Islet precursor cell (in vitro differentiated cells): Measurements from ENCODE around the gene PAQR7.

Experiments used
- DNase-seq: peaks from one replicate; pipeline ENCODE4 v3.0.0-alpha.2; 2018

PAQR7 gene

DNA sequence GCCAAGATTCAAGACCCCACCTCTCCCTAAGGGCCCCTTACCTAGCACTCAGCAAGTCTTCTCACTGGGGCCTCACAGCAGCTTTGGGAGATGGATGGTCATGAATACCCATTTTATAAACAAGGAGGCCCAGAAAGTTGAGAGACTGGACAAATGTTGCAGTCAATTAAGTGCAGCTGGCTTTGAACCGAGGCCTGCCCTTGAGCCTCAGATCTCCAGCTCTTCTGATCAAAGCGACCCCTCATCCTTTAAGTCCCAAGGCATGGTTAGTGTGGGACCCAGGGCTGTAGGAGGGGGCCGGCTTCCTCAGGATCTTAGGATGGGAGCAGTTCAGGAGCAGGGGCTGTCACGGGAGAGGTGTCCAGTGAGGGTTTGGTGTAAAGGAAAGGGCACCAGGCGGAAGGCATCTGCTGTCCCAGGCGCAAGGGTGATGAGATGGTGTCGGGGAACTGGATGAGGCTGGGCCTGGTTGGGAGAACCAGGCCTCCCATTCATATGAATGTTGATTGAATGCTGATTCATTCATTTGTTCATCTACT is 60.9 kb downstream of the PAQR7 start:
- peak; percentile 37 for DNase-seq

DNA sequence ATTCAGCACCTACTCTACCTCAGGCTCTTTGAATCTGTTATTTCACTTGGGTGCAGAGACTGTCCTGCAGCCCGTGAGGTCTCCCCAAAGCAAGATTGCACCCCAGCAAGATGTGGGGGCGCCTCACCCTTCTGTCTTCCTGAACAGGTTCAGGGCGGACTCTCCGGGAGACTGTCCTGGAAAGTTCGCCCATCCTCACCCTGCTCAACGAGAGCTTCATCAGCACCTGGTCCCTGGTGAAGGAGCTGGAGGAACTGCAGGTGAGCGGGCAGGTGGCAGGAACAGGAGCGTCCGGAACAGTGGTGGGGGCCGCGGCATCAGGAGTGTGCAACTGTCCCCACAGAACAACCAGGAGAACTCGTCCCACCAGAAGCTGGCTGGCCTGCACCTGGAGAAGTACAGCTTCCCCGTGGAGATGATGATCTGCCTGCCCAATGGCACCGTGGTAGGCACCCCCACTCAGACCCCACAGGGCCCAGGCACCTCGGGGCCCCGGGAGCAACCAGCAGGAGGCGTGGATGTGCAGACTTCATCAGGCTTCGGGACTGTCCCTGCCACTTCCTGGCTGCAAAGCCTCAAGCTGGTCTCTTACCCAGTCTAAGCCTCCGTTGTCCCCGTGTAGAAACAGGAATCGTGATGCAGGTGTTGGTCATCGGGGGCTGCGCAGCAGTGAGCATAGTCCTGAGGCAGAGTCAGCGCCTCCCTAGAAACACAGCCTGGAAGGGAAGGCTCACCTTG is 61.6 kb downstream of the PAQR7 start:
- DNase-seq = peak; percentile 45

- DNase-seq = no peak
Observed at GRCh38 chr1:25813071-25813733, 62.3 kb downstream of the PAQR7 start.
